ENCODE data around the gene CIART.

GRCh38 chr1:150321826-150322166 lies 39.4 kb downstream of the CIART start:
- no peak for TF ChIP-seq CTCF (IDR thresholded peaks at IDR 0.05)
- no peak for TF ChIP-seq ZFX (IDR thresholded peaks at IDR 0.05; ENCODE audit: borderline replicate concordance)
